A673 (cell line): ENCODE results near the gene SLC16A4. TPM values are rescaled to one million over a fixed set of nuclear protein-coding genes. Genes with fewer than 3 reads are reported as not detected.

Source experiments
- BruUV-seq: library from RNA; stranded (reverse); fragments of 400-500 nt; replicated peaks from 2 replicates; lab custom pipeline; 2021; lab: Mats Ljungman, UMichigan
- CTCF ChIA-PET: fragments of 300-600 bp; sonication (Branson Sonifier 250); formaldehyde crosslinking; loops from one replicate; lab custom pipeline; 2022; ENCODE audit warnings: antibody characterized with exemption; lab: Charles Lee
- POLR2A ChIA-PET: fragments of 300-600 bp; sonication (Branson Sonifier 250); formaldehyde crosslinking; loops from one replicate; lab custom pipeline; 2022; ENCODE audit warnings: antibody characterized with exemption; ENCODE audit not compliant: low non-redundant PET; lab: Charles Lee
- DNase-seq: peaks from one replicate; pipeline ENCODE4 v3.0.0-alpha.2; 2015; ENCODE audit warnings: low spot score
- H3K27ac ChIP-seq: fragments of 200-600 bp; sonication (generic); 2 replicates; pipeline ENCODE4 v1.5.1; 2016; ENCODE audit warnings: mixed run types, low read depth, mild to moderate bottlenecking, mixed read lengths, antibody characterized with exemption, low read length; ENCODE audit not compliant: poor library complexity, severe bottlenecking
- H3K27me3 ChIP-seq: fragments of 200-600 bp; sonication (generic); replicated peaks from 2 replicates; pipeline ENCODE4 v1.6.1; 2017; ENCODE audit warnings: mixed run types, low read depth, mild to moderate bottlenecking, mixed read lengths, antibody characterized with exemption, low read length; ENCODE audit not compliant: insufficient read depth, poor library complexity
- H3K36me3 ChIP-seq: fragments of 200-600 bp; sonication (generic); 2 replicates; pipeline ENCODE4 v1.6.1; 2016; ENCODE audit warnings: mixed run types, mild to moderate bottlenecking, mixed read lengths, antibody characterized with exemption, low read length; ENCODE audit not compliant: insufficient read depth, poor library complexity, severe bottlenecking
- H3K4me1 ChIP-seq: fragments of 200-600 bp; sonication (generic); 2 replicates; pipeline ENCODE4 v1.6.1; 2017; ENCODE audit warnings: mixed run types, mild to moderate bottlenecking, mixed read lengths, antibody characterized with exemption, low read length; ENCODE audit not compliant: insufficient read depth, poor library complexity, severe bottlenecking
- H3K4me3 ChIP-seq: fragments of 200-600 bp; sonication (generic); 2 replicates; pipeline ENCODE4 v1.5.1; 2016; ENCODE audit warnings: low read depth, mixed run types, mild to moderate bottlenecking, mixed read lengths, low read length; ENCODE audit not compliant: poor library complexity, severe bottlenecking
- H3K9me3 ChIP-seq: fragments of 200-600 bp; sonication (generic); 2 replicates; pipeline ENCODE4 v1.6.1; 2016; ENCODE audit warnings: mixed run types, low read depth, mild to moderate bottlenecking, mixed read lengths, antibody characterized with exemption, low read length; ENCODE audit not compliant: poor library complexity, severe bottlenecking
- CTCF ChIP-seq: fragments of 300-800, 200-600 bp; sonication (generic); conservative IDR thresholded peaks from 2 replicates; pipeline ENCODE4 v1.5.1; 2017; ENCODE audit warnings: low read depth, mild to moderate bottlenecking, antibody characterized with exemption, low read length, moderate library complexity, mixed read lengths
- EZH2 ChIP-seq: fragments of 200-600 bp; sonication (generic); IDR thresholded peaks from 2 replicates; pipeline ENCODE4 v1.6.1; 2017; ENCODE audit warnings: borderline replicate concordance, low read depth, mild to moderate bottlenecking, mixed read lengths, antibody characterized with exemption, low read length; ENCODE audit not compliant: poor library complexity, severe bottlenecking
- intact Hi-C: fragments of 100-400 bp; cut with micrococcal nuclease; formaldehyde crosslinking; loops from one replicate; pipeline ENCODE4 v1.10.0; 2022; ENCODE audit not compliant: unreplicated experiment
- total RNA-seq: library from RNA; stranded (reverse); gene quantifications from 2 replicates; pipeline ENCODE4 v1.2.3, GENCODE V29; 2021

SLC16A4 gene
- total RNA-seq, 1 experiment from 2014 or later: 0.60 TPM

GRCh38 chr1:110338886-110339406 lies 51.9 kb downstream of the SLC16A4 start, which contains the start of gene RBM15:
RBM15 (plus strand) TSS chr1:110339377; CDS start chr1:110339406, 29 bp downstream.
- ChIA-PET CTCF (interaction anchor here (0.5 to 1.3 kb wide), 2 partner anchors 131 to 822 kb away, joined by 5 to 12 read pairs; no protein-coding TSS in a partner anchor), POLR2A (no interaction called here)
- TF ChIP-seq EZH2 (no peak), CTCF (no peak)
- H3K27ac ChIP-seq: peak within 1 kb of the TSS; percentile 98
- peak within 1 kb of the TSS; percentile 75 for H3K4me3 ChIP-seq
- peak; percentile 100 for DNase-seq
- H3K27me3 ChIP-seq: no peaks in the 10 kb centered on the region
- BruUV-seq: no TSS peak
- H3K9me3 ChIP-seq: no peaks in the 10 kb centered on the region
- peaks cover 38% of the 10 kb centered on the region for H3K36me3 ChIP-seq
- peaks cover 35% of the 10 kb centered on the region for H3K4me1 ChIP-seq
- intact Hi-C loops: loop anchor here (2.0 kb wide), 1 partner anchor 68 kb away; the partner anchor contains the start of gene LAMTOR5

GRCh38 chr1:110338309-110338885 lies 52.4 kb downstream of the SLC16A4 start:
- intact Hi-C loops: loop anchor here (2.0 kb wide), 1 partner anchor 68 kb away; the partner anchor contains the start of gene LAMTOR5
- H3K27me3 ChIP-seq: no peaks in the 10 kb centered on the region
- peak; percentile 83 for DNase-seq

More at GRCh38 chr1:110338309-110338885, 52.4 kb downstream of the SLC16A4 start:
- CTCF ChIA-PET: interaction anchor here (0.5 to 1.3 kb wide), 2 partner anchors 130 to 823 kb away, joined by 5 to 12 read pairs; no protein-coding TSS in a partner anchor
- H3K4me1 ChIP-seq: peaks cover 31% of the 10 kb centered on the region
- BruUV-seq: no TSS peak
- TF ChIP-seq CTCF (peak; percentile 57), EZH2 (no peak)
- H3K9me3 ChIP-seq: no peaks in the 10 kb centered on the region
- peak overlapping the region; percentile 98 for H3K27ac ChIP-seq
- H3K4me3 ChIP-seq: peak overlapping the region; percentile 75
- peaks cover 32% of the 10 kb centered on the region for H3K36me3 ChIP-seq
- POLR2A ChIA-PET: no interaction called here
